Erythroblast (primary cell): ENCODE results near the gene AHCYL2.
"Not testable (repeated sequence)": the region's sequence is repeated elsewhere in the genome, so short reads cannot be mapped to it uniquely, and the experiment has no call there.

Experiments used
- DNase-seq, 2 experiments: peaks; one replicate each; lab custom pipeline; 2025; lab: John Stamatoyannopoulos, UW
- GATA1 ChIP-seq: IDR thresholded peaks from 2 replicates; pipeline ENCODE4 v1.6.1; 2011; ENCODE audit warnings: low read depth, mild to moderate bottlenecking, control low read depth, low read length, moderate library complexity
- POLR2A ChIP-seq: IDR thresholded peaks from 2 replicates; pipeline ENCODE4 v1.6.1; 2011; ENCODE audit warnings: mild to moderate bottlenecking, low read length

The AHCYL2 gene

GRCh38 chr7:129354428-129355157, 129.8 kb downstream of the AHCYL2 start:
- DNase-seq = no peak
- TF ChIP-seq POLR2A (no peak), GATA1 (no peak)

- no peak for TF ChIP-seq GATA1
- TF ChIP-seq POLR2A = no peak
- DNase-seq = no peak
Observed at GRCh38 chr7:129356176-129356575, 131.3 kb downstream of the AHCYL2 start.

GRCh38 chr7:129359176-129359575, 134.3 kb downstream of the AHCYL2 start:
- no peak for TF ChIP-seq POLR2A
- DNase-seq = no peak

GRCh38 chr7:129359638-129360037, 134.8 kb downstream of the AHCYL2 start:
- TF ChIP-seq GATA1 (no peak), POLR2A (no peak)
- DNase-seq = no peak

- no peak for DNase-seq
- TF ChIP-seq GATA1 (no peak), POLR2A (no peak)
Observed at GRCh38 chr7:129361771-129362170, 136.9 kb downstream of the AHCYL2 start.

- no peak for TF ChIP-seq GATA1
- no peak for TF ChIP-seq POLR2A
- no peak for DNase-seq
Observed at GRCh38 chr7:129362496-129362895, 137.7 kb downstream of the AHCYL2 start.

GRCh38 chr7:129367349-129367699, 142.5 kb downstream of the AHCYL2 start:
- no peak for DNase-seq
- no peak for TF ChIP-seq POLR2A

- peak; percentile 68 to 86 for DNase-seq
- TF ChIP-seq POLR2A = no peak
- TF ChIP-seq GATA1 = no peak
Observed at GRCh38 chr7:129367700-129368388, 143.0 kb downstream of the AHCYL2 start.

GRCh38 chr7:129368389-129368986, 143.7 kb downstream of the AHCYL2 start:
- DNase-seq = no peak
- TF ChIP-seq GATA1 (no peak), POLR2A (no peak)

GRCh38 chr7:129369447-129369846, 144.6 kb downstream of the AHCYL2 start:
- not testable (repeated sequence) for DNase-seq

GRCh38 chr7:129370812-129371211, 146.0 kb downstream of the AHCYL2 start:
- TF ChIP-seq GATA1 (no peak), POLR2A (no peak)
- no peak for DNase-seq

GRCh38 chr7:129371487-129371886, 146.7 kb downstream of the AHCYL2 start:
- TF ChIP-seq GATA1 (no peak), POLR2A (no peak)
- no peak for DNase-seq

GRCh38 chr7:129373651-129374428, 149.0 kb downstream of the AHCYL2 start:
- DNase-seq = no peak
- TF ChIP-seq GATA1 (no peak), POLR2A (no peak)

- TF ChIP-seq GATA1 = no peak
- no peak for TF ChIP-seq POLR2A
- no peak for DNase-seq
Observed at GRCh38 chr7:129375141-129375938, 150.5 kb downstream of the AHCYL2 start.
